PC-3 (cell line): ENCODE results near the gene VSIG10L2. TPM values are rescaled to one million over a fixed set of nuclear protein-coding genes. Genes with fewer than 3 reads are reported as not detected.

ENCODE experiments used
- ATAC-seq: fragments of 200-7000 bp; cut with Tn5 transposase; 2 replicates; pipeline ENCODE4 v1.9.1; 2020; ENCODE audit warnings: mild to moderate bottlenecking, moderate library complexity
- BruUV-seq: library from RNA; stranded (reverse); fragments of 400-500 nt; replicated peaks from 2 replicates; lab custom pipeline; 2021; lab: Mats Ljungman, UMichigan
- CTCF ChIA-PET: fragments of 300-600 bp; sonication (Branson Sonifier 250); formaldehyde crosslinking; loops from one replicate; lab custom pipeline; 2022; ENCODE audit warnings: antibody characterized with exemption; lab: Charles Lee
- POLR2A ChIA-PET: fragments of 300-600 bp; sonication (Branson Sonifier 250); formaldehyde crosslinking; loops from one replicate; lab custom pipeline; 2022; ENCODE audit warnings: antibody characterized with exemption; ENCODE audit not compliant: unreplicated experiment; lab: Charles Lee
- DNase-seq: peaks from one replicate; pipeline ENCODE4 v3.0.0-alpha.2; 2015
- H2AFZ ChIP-seq: fragments of 300-600 bp; sonication (generic); 2 replicates; pipeline ENCODE4 v1.6.0; 2016; ENCODE audit warnings: antibody characterized with exemption, low read length
- H3F3A ChIP-seq: fragments of 300-600 bp; sonication (generic); one replicate; pipeline ENCODE4 v1.6.0; 2017; ENCODE audit warnings: antibody characterized with exemption, low read length, control low read depth, mild to moderate bottlenecking; ENCODE audit not compliant: unreplicated experiment
- H3K27ac ChIP-seq: fragments of 300-600 bp; sonication (generic); 2 replicates; pipeline ENCODE4 v1.5.1; 2016; ENCODE audit warnings: mild to moderate bottlenecking, low read length
- H3K27me3 ChIP-seq: fragments of 300-600 bp; sonication (generic); 2 replicates; pipeline ENCODE4 v1.6.1; 2016; ENCODE audit warnings: low read length, mixed read lengths
- H3K36me3 ChIP-seq: fragments of 300-600 bp; sonication (generic); 2 replicates; pipeline ENCODE4 v1.6.1; 2016; ENCODE audit warnings: low read depth, mixed run types, low read length, mixed read lengths
- H3K4me1 ChIP-seq: fragments of 300-600 bp; sonication (generic); 2 replicates; pipeline ENCODE4 v1.5.1; 2016; ENCODE audit warnings: low read length; ENCODE audit not compliant: insufficient read depth
- H3K4me2 ChIP-seq: fragments of 300-600 bp; sonication (generic); 2 replicates; pipeline ENCODE4 v1.6.0; 2016; ENCODE audit warnings: low read length
- H3K4me3 ChIP-seq: fragments of 300-600 bp; sonication (generic); 2 replicates; pipeline ENCODE4 v1.5.1; 2016; ENCODE audit warnings: mild to moderate bottlenecking, low read length, mixed read lengths
- H3K79me2 ChIP-seq: fragments of 300-600 bp; sonication (generic); 2 replicates; pipeline ENCODE4 v1.6.1; 2017; ENCODE audit warnings: low read length, mixed read lengths
- H3K9ac ChIP-seq: fragments of 300-600 bp; sonication (generic); 2 replicates; pipeline ENCODE4 v1.6.0; 2016; ENCODE audit warnings: mild to moderate bottlenecking, low read length
- H3K9me2 ChIP-seq: fragments of 300-600 bp; sonication (generic); replicated peaks from 2 replicates; pipeline ENCODE4 v1.6.1; 2016; ENCODE audit warnings: mixed run types, low read length, mixed read lengths
- H3K9me3 ChIP-seq: fragments of 300-600 bp; sonication (generic); 2 replicates; pipeline ENCODE4 v1.6.1; 2016; ENCODE audit warnings: low read length, mixed read lengths
- H4K20me1 ChIP-seq: fragments of 300-600 bp; sonication (generic); 2 replicates; pipeline ENCODE4 v1.6.1; 2016; ENCODE audit warnings: low read length, mixed read lengths
- CTCF ChIP-seq: fragments of 300-600 bp; sonication (generic); conservative IDR thresholded peaks from 2 replicates; pipeline ENCODE4 v1.5.1; 2017; ENCODE audit warnings: antibody characterized with exemption, low read depth, mild to moderate bottlenecking, low read length
- EZH2 ChIP-seq: fragments of 300-600 bp; sonication (generic); IDR thresholded peaks from one replicate; pipeline ENCODE4 v1.6.1; 2017; ENCODE audit warnings: antibody characterized with exemption, mild to moderate bottlenecking, low read length; ENCODE audit not compliant: unreplicated experiment
- EZH2phosphoT487 ChIP-seq: fragments of 300-600 bp; sonication (generic); IDR thresholded peaks from 2 replicates; pipeline ENCODE4 v1.6.1; 2018; ENCODE audit warnings: mild to moderate bottlenecking, antibody characterized with exemption, low read length, borderline replicate concordance
- intact Hi-C: fragments of 100-400 bp; cut with micrococcal nuclease; formaldehyde crosslinking; loops from 2 replicates; pipeline ENCODE4 v1.9.0; 2023
- total RNA-seq: library from RNA; depleted of rRNA; stranded (reverse); fragments of >200 nt; gene quantifications from 2 replicates; pipeline ENCODE4 v1.2.3, GENCODE V29; 2014

Gene VSIG10L2
- total RNA-seq, 1 experiment from 2014 or later, result not detected

- no TSS peak for BruUV-seq
- Histone ChIP-seq H2AFZ (no peak overlapping the region), H3K9ac (no peak overlapping the region), H3K79me2 (no peaks in the 10 kb centered on the region), H4K20me1 (no peaks in the 10 kb centered on the region), H3K4me2 (no peak overlapping the region), H3K36me3 (no peaks in the 10 kb centered on the region), H3K4me1 (no peaks in the 10 kb centered on the region), H3K4me3 (no peak overlapping the region), H3K27ac (no peak overlapping the region), H3K9me3 (no peaks in the 10 kb centered on the region), H3K9me2 (no peaks in the 10 kb centered on the region), H3K27me3 (peaks cover 3% of the 10 kb centered on the region; the same call in 1 of the 2 replicates), H3F3A (no peaks in the 10 kb centered on the region)
- ATAC-seq, result no peak
- intact Hi-C loops, result loop anchor here (10.0 kb wide), 1 partner anchor 188 kb away; no protein-coding TSS in a partner anchor
- TF ChIP-seq EZH2, result no peak
- no peak for TF ChIP-seq CTCF
- TF ChIP-seq EZH2phosphoT487, result no peak
- POLR2A ChIA-PET, result no interaction called here
- CTCF ChIA-PET, result no interaction called here
- DNase-seq, result no peak
These were observed 19.2 kb upstream of the VSIG10L2 start for GRCh38 chr11:125926682-125927081.

DNA sequence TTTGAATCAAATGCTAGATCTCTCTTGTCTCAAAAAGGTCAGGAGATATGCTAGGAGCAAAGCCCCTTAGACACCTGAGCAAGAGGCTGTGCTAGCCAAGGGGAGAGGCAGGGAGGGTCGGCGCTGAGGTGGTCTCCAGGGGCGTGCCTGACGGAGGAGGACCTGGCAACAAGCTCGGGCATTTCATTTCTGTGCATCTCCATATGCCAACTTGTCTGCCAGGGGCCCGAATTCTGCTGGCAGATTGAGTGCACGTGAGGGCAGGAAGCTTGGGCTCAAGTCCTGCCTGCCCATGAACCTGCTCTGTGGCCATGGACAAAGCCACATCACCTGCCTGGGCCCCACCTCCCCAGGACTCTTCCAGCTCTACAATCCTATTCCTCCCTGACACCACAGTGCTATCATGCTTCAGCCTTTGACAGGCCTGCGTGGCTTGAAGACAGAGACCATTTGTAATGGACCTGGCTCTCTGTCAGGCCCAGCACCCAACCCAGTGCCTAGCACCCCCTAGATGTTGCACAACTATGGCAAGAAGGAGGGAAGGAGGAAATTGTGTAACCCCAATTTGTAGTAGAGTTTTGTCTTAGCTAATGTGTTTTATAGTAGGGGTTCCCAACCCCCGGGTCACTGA, 16.3 kb upstream of the VSIG10L2 start:
- DNase-seq (no peak), ATAC-seq (no peak)
- Histone ChIP-seq H3K27me3 (peaks cover 6% of the 10 kb centered on the region; the same call in 1 of the 2 replicates), H3F3A (no peaks in the 10 kb centered on the region), H3K79me2 (no peaks in the 10 kb centered on the region), H3K9me2 (no peaks in the 10 kb centered on the region), H2AFZ (no peak overlapping the region), H3K9ac (no peak overlapping the region), H3K9me3 (no peaks in the 10 kb centered on the region), H3K4me3 (no peak overlapping the region), H3K4me2 (no peak overlapping the region), H3K36me3 (no peaks in the 10 kb centered on the region), H3K27ac (no peak overlapping the region), H4K20me1 (no peaks in the 10 kb centered on the region), H3K4me1 (no peaks in the 10 kb centered on the region)
- ChIA-PET CTCF (no interaction called here), POLR2A (no interaction called here)
- no TSS peak for BruUV-seq
- TF ChIP-seq EZH2 (no peak), CTCF (no peak), EZH2phosphoT487 (no peak)
- intact Hi-C loops, result loop anchor here (10.0 kb wide), 1 partner anchor 185 kb away; no protein-coding TSS in a partner anchor

DNA sequence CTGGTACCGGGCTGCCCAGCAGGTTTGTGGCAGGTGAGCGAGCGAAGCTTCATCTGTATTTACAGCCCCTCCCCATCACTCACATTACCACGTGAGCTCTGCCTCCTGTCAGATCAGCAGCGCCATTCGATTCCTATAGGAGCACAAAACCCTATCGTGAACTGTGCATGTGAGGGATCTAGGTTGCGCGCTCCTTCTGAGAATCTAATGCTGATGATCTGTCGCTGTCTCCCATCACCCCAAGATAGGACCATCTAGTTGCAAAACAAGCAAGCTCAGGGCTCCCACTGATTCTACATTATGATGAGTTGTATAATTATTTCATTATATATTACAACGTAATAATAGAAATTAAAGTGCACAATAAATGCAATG, 15.8 kb upstream of the VSIG10L2 start:
- intact Hi-C loops, result no loop called here
- H3K27me3 ChIP-seq, result peaks cover 6% of the 10 kb centered on the region; the same call in 1 of the 2 replicates
- no peak for ATAC-seq
- no peaks in the 10 kb centered on the region for H3K9me3 ChIP-seq
- BruUV-seq, result no TSS peak
- no peak overlapping the region for H3K4me2 ChIP-seq
- H4K20me1 ChIP-seq, result no peaks in the 10 kb centered on the region
- no peaks in the 10 kb centered on the region for H3K4me1 ChIP-seq
- H3K79me2 ChIP-seq, result no peaks in the 10 kb centered on the region
- TF ChIP-seq EZH2phosphoT487 (no peak), CTCF (no peak), EZH2 (no peak)
- no peak overlapping the region for H3K9ac ChIP-seq
- H3K4me3 ChIP-seq, result no peak overlapping the region
- H3K27ac ChIP-seq, result no peak overlapping the region
- ChIA-PET CTCF (no interaction called here), POLR2A (no interaction called here)
- no peak overlapping the region for H2AFZ ChIP-seq
- no peaks in the 10 kb centered on the region for H3K36me3 ChIP-seq
- H3F3A ChIP-seq, result no peaks in the 10 kb centered on the region
- no peaks in the 10 kb centered on the region for H3K9me2 ChIP-seq
- DNase-seq, result no peak
